GM19372 (cell line): Measurements from ENCODE around the gene ADAMTS10.
"Not testable (repeated sequence)": the region's sequence is repeated elsewhere in the genome, so short reads cannot be mapped to it uniquely, and the experiment has no call there.

ENCODE experiments used
- ATAC-seq: cut with Tn5 transposase; IDR thresholded peaks from one replicate; pipeline ENCODE4 v1.9.1; 2021; ENCODE audit warnings: mild to moderate bottlenecking, low read depth, moderate library complexity; ENCODE audit not compliant: unreplicated experiment

ADAMTS10 gene

GRCh38 chr19:8610041-8610935, at the start of gene ADAMTS10:
TSS of gene ADAMTS10 (minus strand) at chr19:8610715. CDS start at chr19:8605710, 5,005 bp downstream.
- no peak for ATAC-seq

GRCh38 chr19:8659905-8660304, 49.4 kb upstream of the ADAMTS10 start:
- ATAC-seq, result no peak

- no peak for ATAC-seq
Measured at GRCh38 chr19:8657869-8658268, 47.4 kb upstream of the ADAMTS10 start.

- ATAC-seq, result no peak
Measured at GRCh38 chr19:8655340-8655709, 44.8 kb upstream of the ADAMTS10 start.

- ATAC-seq, result no peak
Measured at GRCh38 chr19:8654591-8655339, 44.2 kb upstream of the ADAMTS10 start.

GRCh38 chr19:8648240-8648639, 37.7 kb upstream of the ADAMTS10 start:
- no peak for ATAC-seq

- ATAC-seq, result no peak
Measured at GRCh38 chr19:8643860-8644653, 33.5 kb upstream of the ADAMTS10 start.

GRCh38 chr19:8642561-8642960, 32.0 kb upstream of the ADAMTS10 start:
- ATAC-seq, result no peak

- ATAC-seq, result no peak
Measured at GRCh38 chr19:8641908-8642547, 31.5 kb upstream of the ADAMTS10 start.

GRCh38 chr19:8641221-8641907, 30.8 kb upstream of the ADAMTS10 start:
- ATAC-seq, result no peak

GRCh38 chr19:8640402-8641004, 30.0 kb upstream of the ADAMTS10 start:
- no peak for ATAC-seq

- no peak for ATAC-seq
Measured at GRCh38 chr19:8639821-8640401, 29.4 kb upstream of the ADAMTS10 start.

GRCh38 chr19:8638078-8638619, 27.6 kb upstream of the ADAMTS10 start:
- ATAC-seq, result no peak

GRCh38 chr19:8637070-8637469, 26.6 kb upstream of the ADAMTS10 start:
- ATAC-seq, result not testable (repeated sequence)

GRCh38 chr19:8635422-8635821, 24.9 kb upstream of the ADAMTS10 start:
- ATAC-seq, result no peak

- ATAC-seq, result no peak
Measured at GRCh38 chr19:8631425-8631819, 20.9 kb upstream of the ADAMTS10 start.

GRCh38 chr19:8630796-8631424, 20.4 kb upstream of the ADAMTS10 start:
- no peak for ATAC-seq

GRCh38 chr19:8629996-8630683, 19.6 kb upstream of the ADAMTS10 start, which contains the start of gene NFILZ:
TSS of gene NFILZ (plus strand) at chr19:8630633. CDS start at chr19:8676766, 46,133 bp downstream.
- no peak for ATAC-seq
